Activated T-cell treated with anti-CD3 and anti-CD28 coated beads, Interleukin-2, amount 50 U/mL, for 72 hours (primary cell): ENCODE measurements around the gene GDF15. TPM values are rescaled to one million over a fixed set of nuclear protein-coding genes. Genes with fewer than 3 reads are reported as not detected.
A peak's percentile ranks its signal among the peaks of the same experiment; 100 is the strongest.
"Not testable (repeated sequence)": the region's sequence is repeated elsewhere in the genome, so short reads cannot be mapped to it uniquely, and the experiment has no call there.

Experiments
- ATAC-seq, 2 donors: fragments of 150-1000 bp; cut with Tn5 transposase; replicated peaks in 1 of 2; 2 replicates each; pipeline ENCODE4 v1.10.0; 2021; ENCODE audit warnings: moderate library complexity in 2 of 2, mild to moderate bottlenecking in 1 of 2
- DNase-seq, 2 donors: peaks; one replicate each; pipeline ENCODE4 v3.0.0; 2021 to 2022; ENCODE audit warnings: mixed read lengths in 1 of 2
- H3K27ac Mint-ChIP-seq: one replicate; pipeline ENCODE4 v1.8.0; 2022; ENCODE audit warnings: mild to moderate bottlenecking, moderate library complexity, mixed read lengths
- H3K27me3 Mint-ChIP-seq: one replicate; pipeline ENCODE4 v1.8.0; 2022; ENCODE audit warnings: low read depth, mixed read lengths
- H3K36me3 Mint-ChIP-seq, 2 donors: one replicate each; pipeline ENCODE4 v1.8.0; 2022; ENCODE audit warnings: mixed read lengths in 2 of 2, mild to moderate bottlenecking in 1 of 2; ENCODE audit not compliant: insufficient read depth in 2 of 2
- H3K4me1 Mint-ChIP-seq: one replicate; pipeline ENCODE4 v1.8.0; 2022; ENCODE audit warnings: low read depth, mixed read lengths
- H3K4me3 Mint-ChIP-seq, 2 donors: one replicate each; pipeline ENCODE4 v1.8.0; 2022; ENCODE audit warnings: mild to moderate bottlenecking in 2 of 2, mixed read lengths in 2 of 2, moderate library complexity in 2 of 2
- H3K9me3 Mint-ChIP-seq, 2 donors: one replicate each; pipeline ENCODE4 v1.8.0; 2022; ENCODE audit warnings: mixed read lengths in 2 of 2
- total RNA-seq, 2 donors: library from RNA; stranded (reverse); gene quantifications; one replicate each; pipeline ENCODE4 v1.2.3, GENCODE V29; 2022

GDF15 gene
- total RNA-seq, 2 donors from 2014 or later = 0.60 TPM; not detected in 1

DNA sequence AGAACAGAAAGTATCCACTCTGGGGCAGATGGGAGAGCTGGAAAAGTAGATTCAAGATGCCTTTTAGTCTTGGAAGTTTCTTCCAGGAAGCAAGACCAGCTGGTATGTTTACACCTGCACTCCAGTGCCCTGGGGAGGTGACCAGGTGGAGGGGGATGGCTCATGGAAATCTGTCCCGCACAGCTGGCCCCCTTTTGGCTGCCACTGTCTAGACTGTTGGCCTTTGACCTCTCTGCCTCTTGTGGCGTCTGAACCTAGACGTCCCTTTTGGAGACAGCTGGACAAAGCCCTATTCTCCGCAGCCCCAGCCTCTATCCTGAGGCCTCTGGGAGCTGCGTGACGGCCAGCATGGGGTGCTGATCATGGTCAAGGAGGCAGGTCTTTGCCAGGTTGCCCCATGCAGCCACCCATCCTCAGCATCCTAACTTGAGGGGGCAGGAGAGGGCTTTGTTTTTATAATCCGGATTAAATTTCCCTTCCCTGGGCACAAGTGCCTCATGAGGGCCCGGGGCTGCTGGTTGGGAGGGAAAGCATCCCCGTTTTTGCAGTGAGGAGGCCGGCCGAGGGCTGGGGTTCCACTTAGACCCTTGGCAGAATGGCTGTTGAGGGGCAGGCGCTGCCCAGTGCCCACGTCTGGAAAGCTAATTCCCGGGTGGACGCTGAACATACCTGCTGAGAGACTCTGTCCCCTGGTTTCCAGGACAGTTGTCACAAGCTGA is 17.3 kb upstream of the GDF15 start:
- no peak for DNase-seq
- Mint-ChIP-seq H3K36me3 (peaks cover 3 to 5% of the 10 kb centered on the region in 2 donors), H3K27ac (no peak overlapping the region), H3K9me3 (no peaks in the 10 kb centered on the region), H3K4me1 (peaks cover 5% of the 10 kb centered on the region), H3K4me3 (no peak overlapping the region), H3K27me3 (peaks cover 3% of the 10 kb centered on the region)
- no peak for ATAC-seq

- peak overlapping the region; percentile 42 to 57 for H3K4me3 Mint-ChIP-seq
Measured at GRCh38 chr19:18373407-18373891, 12.5 kb upstream of the GDF15 start.

GRCh38 chr19:18373892-18374629 is 11.9 kb upstream of the GDF15 start:
- ATAC-seq (peak; percentile 93 to 98), DNase-seq (peak; percentile 76 to 79)
- Mint-ChIP-seq H3K27me3 (peaks cover 7% of the 10 kb centered on the region), H3K27ac (peak overlapping the region; percentile 2), H3K4me3 (peak overlapping the region; percentile 42 to 57), H3K4me1 (peaks cover 12% of the 10 kb centered on the region), H3K36me3 (no peaks in the 10 kb centered on the region), H3K9me3 (no peaks in the 10 kb centered on the region)

More at GRCh38 chr19:18373407-18373891, 12.5 kb upstream of the GDF15 start:
- Mint-ChIP-seq H3K4me1 (peaks cover 12% of the 10 kb centered on the region), H3K27ac (peak overlapping the region; percentile 2), H3K36me3 (no peaks in the 10 kb centered on the region), H3K9me3 (no peaks in the 10 kb centered on the region), H3K27me3 (peaks cover 7% of the 10 kb centered on the region)
- ATAC-seq (no peak), DNase-seq (no peak)

DNA sequence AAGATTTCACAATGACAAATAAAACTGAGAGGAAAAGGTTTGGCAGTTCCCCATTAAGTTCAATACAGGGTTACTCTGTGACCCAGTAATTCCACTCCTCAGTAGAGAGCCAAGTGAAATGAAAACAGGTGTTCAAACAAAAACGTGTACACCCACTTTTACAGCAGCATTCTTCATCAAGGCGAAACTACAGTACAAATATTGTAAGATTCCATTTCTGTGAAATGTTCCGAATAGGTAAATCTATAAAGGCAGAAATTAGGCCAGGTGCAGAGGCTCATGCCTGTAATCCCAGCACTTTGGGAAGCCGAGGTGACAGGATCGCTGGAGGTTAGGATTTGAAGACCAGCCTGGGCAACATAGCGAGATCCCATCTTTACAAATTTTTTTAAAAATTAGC is 8.9 kb upstream of the GDF15 start:
- H3K27ac Mint-ChIP-seq = no peak overlapping the region
- H3K4me3 Mint-ChIP-seq = no peak overlapping the region
- H3K36me3 Mint-ChIP-seq = no peaks in the 10 kb centered on the region
- DNase-seq (no peak), ATAC-seq (no peak)
- peaks cover 7% of the 10 kb centered on the region for H3K27me3 Mint-ChIP-seq
- peaks cover 12% of the 10 kb centered on the region for H3K4me1 Mint-ChIP-seq
- no peaks in the 10 kb centered on the region for H3K9me3 Mint-ChIP-seq

DNA sequence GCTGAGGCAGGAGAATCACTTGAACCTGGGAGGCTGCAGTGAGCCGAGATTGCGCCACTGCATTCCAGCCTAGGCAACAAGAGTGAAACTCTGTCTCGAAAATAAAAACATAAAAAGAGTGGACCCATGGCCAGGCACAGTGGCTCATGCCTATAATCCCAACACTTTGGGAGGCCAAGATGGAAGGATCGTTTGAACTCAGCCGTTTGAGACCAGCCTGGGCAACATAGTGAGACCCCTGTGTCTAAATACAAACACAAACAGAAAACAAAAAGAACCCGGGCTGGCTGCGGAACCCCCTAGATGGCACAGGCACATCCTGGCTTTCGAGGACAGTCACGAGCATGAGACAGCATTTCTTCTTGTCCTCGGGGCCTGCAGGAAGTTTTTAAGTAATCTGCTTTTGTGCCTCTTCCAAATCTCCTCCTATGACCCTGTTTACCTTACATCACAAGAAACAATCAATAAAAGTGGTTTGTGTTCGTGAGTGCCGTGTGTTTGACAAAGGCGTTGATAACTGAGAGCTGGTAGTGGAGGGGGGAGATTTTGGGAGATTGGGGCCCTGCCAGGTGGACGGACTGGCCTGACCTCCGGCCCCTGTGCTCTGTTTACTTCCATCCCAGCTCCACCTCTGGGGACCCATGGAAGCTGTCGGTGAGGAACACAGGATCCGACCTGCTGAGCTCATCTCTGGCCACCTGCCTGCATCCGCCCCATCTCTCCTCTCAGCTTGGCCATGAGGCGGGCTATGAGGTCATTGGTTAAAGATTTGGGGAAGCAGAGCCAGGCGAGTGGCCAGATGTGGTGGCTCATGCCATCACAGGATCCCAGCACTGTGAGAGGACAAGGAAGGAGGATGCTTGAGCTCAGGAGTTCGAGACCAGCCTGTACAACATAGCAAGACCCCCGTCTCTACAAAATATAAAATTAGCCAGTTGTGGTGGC is 5.9 kb upstream of the GDF15 start:
- Mint-ChIP-seq H3K4me1 (no peaks in the 10 kb centered on the region), H3K9me3 (no peaks in the 10 kb centered on the region), H3K27ac (no peak overlapping the region), H3K36me3 (no peaks in the 10 kb centered on the region), H3K27me3 (peaks cover 8% of the 10 kb centered on the region), H3K4me3 (no peak overlapping the region)
- DNase-seq (no peak), ATAC-seq (no peak)

GRCh38 chr19:18380843-18381242 is 5.1 kb upstream of the GDF15 start:
- H3K4me3 Mint-ChIP-seq = no peak overlapping the region
- no peak for ATAC-seq
- no peak overlapping the region for H3K27ac Mint-ChIP-seq
- no peak for DNase-seq
- H3K4me1 Mint-ChIP-seq = no peaks in the 10 kb centered on the region
- H3K27me3 Mint-ChIP-seq = peaks cover 15% of the 10 kb centered on the region
- no peaks in the 10 kb centered on the region for H3K9me3 Mint-ChIP-seq
- no peaks in the 10 kb centered on the region for H3K36me3 Mint-ChIP-seq

- not testable (repeated sequence) for DNase-seq, H3K36me3 Mint-ChIP-seq, H3K9me3 Mint-ChIP-seq, H3K27ac Mint-ChIP-seq, H3K4me1 Mint-ChIP-seq, H3K4me3 Mint-ChIP-seq, ATAC-seq
- peaks cover 39% of the 10 kb centered on the region for H3K27me3 Mint-ChIP-seq
Measured at GRCh38 chr19:18383622-18384021, 2.3 kb upstream of the GDF15 start.

- peaks cover 48% of the 10 kb centered on the region for H3K27me3 Mint-ChIP-seq
- H3K9me3 Mint-ChIP-seq = no peaks in the 10 kb centered on the region
- ATAC-seq (no peak), DNase-seq (no peak)
- H3K4me3 Mint-ChIP-seq = no peak overlapping the region
- H3K36me3 Mint-ChIP-seq = no peaks in the 10 kb centered on the region
- no peak overlapping the region for H3K27ac Mint-ChIP-seq
- peaks cover 9% of the 10 kb centered on the region for H3K4me1 Mint-ChIP-seq
Measured at GRCh38 chr19:18384775-18385174, 1.2 kb upstream of the GDF15 start.

DNA sequence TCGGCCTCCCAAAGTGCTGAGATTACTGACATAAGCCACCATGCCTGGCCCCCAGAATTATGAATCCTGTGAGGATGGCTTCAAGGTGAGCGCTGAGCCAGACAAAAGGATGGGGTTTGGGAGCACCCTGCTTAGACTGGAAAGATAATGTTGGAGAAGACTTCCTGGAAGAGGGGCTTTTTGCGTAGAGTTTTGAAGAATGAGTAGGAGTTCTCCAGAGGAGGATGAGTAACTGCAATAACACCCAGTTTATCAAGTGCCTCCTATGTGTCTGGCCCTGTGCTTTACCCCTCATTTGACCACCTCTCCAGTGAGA is 641 bp upstream of the GDF15 start:
- H3K4me3 Mint-ChIP-seq = no peak overlapping the region
- no peaks in the 10 kb centered on the region for H3K9me3 Mint-ChIP-seq
- H3K27ac Mint-ChIP-seq = no peak overlapping the region
- peaks cover 53% of the 10 kb centered on the region for H3K27me3 Mint-ChIP-seq
- peaks cover 9% of the 10 kb centered on the region for H3K4me1 Mint-ChIP-seq
- DNase-seq = no peak
- ATAC-seq = no peak
- no peaks in the 10 kb centered on the region for H3K36me3 Mint-ChIP-seq

DNA sequence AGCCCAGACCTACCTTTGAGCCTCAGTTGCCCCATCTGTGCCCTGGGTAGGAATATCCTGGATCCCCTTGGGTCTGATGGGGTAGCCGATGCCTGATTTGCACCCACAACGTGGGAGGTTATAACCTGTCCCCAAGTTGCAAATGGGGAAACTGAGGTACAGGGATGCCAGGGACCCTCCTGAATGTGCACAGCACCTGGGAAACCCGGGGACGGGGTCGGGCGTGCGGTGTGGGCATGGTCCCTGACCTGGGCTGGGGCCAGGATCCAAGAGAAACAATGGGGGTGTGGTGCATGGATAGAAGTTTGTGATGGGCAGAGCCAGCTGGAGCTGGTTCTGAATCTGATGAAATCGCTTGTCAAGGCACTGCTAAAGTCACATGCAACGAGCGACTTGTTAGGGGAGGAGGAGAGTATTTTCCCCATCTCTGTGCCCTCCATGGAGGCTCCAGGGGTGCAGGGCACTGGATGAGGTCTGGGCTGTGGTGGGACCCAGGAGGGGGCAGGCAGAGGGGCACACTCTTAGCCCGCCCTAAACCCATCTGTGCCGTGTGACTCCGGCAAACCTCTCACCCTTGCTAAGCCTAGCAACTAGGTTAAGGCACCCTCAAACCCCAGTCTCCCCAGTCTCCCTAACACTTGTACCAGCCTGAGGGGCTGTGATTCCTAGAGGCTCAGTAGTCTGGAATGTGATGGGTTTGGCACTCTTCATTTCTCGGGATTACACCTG is 749 bp downstream of the GDF15 start:
- Mint-ChIP-seq H3K36me3 (no peaks in the 10 kb centered on the region), H3K27me3 (peaks cover 61% of the 10 kb centered on the region), H3K4me1 (peaks cover 9% of the 10 kb centered on the region), H3K4me3 (peak overlapping the region in 1 of 2 donors; percentile 56), H3K27ac (no peak overlapping the region), H3K9me3 (no peaks in the 10 kb centered on the region)
- no peak for ATAC-seq
- DNase-seq = no peak

DNA sequence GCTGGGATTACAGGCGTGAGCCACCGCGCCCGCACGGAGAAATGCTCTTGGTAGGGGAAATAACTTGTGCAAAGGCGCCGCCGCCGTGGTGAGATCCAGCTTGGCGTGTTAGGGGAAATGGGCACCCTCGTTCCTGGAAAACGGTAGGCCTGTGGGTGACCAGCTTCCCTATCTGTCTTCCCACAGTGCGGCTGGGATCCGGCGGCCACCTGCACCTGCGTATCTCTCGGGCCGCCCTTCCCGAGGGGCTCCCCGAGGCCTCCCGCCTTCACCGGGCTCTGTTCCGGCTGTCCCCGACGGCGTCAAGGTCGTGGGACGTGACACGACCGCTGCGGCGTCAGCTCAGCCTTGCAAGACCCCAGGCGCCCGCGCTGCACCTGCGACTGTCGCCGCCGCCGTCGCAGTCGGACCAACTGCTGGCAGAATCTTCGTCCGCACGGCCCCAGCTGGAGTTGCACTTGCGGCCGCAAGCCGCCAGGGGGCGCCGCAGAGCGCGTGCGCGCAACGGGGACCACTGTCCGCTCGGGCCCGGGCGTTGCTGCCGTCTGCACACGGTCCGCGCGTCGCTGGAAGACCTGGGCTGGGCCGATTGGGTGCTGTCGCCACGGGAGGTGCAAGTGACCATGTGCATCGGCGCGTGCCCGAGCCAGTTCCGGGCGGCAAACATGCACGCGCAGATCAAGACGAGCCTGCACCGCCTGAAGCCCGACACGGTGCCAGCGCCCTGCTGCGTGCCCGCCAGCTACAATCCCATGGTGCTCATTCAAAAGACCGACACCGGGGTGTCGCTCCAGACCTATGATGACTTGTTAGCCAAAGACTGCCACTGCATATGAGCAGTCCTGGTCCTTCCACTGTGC is 2.4 kb downstream of the GDF15 start:
- peak; percentile 87 to 88 for ATAC-seq
- no peaks in the 10 kb centered on the region for H3K36me3 Mint-ChIP-seq
- peak overlapping the region; percentile 83 to 86 for H3K4me3 Mint-ChIP-seq
- peak; percentile 72 to 89 for DNase-seq
- H3K27ac Mint-ChIP-seq = no peak overlapping the region
- no peaks in the 10 kb centered on the region for H3K9me3 Mint-ChIP-seq
- peaks cover 9% of the 10 kb centered on the region for H3K4me1 Mint-ChIP-seq
- peaks cover 61% of the 10 kb centered on the region for H3K27me3 Mint-ChIP-seq
